HepG2 (cell line): ENCODE measurements around the gene PTAFR. TPM values are rescaled to one million over a fixed set of nuclear protein-coding genes. Genes with fewer than 3 reads are reported as not detected.

Source experiments
- DBP ChIP-seq: sonication (generic); formaldehyde crosslinking; IDR thresholded peaks from 2 replicates; pipeline ENCODE4 v1.4.0; 2020; ENCODE audit warnings: missing genetic modification reagents; ENCODE audit errors: not compliant biosample characterization
- ELF1 ChIP-seq: sonication (generic); formaldehyde crosslinking; IDR thresholded peaks from 2 replicates; pipeline ENCODE4 v1.4.0; 2020; ENCODE audit warnings: missing genetic modification reagents
- FOXA3 ChIP-seq: IDR thresholded peaks from 2 replicates; pipeline ENCODE4 v1.6.1; 2016; ENCODE audit warnings: missing genetic modification reagents, missing compliant biosample characterization
- FUBP1 ChIP-seq: sonication (generic); formaldehyde crosslinking; IDR thresholded peaks from 2 replicates; pipeline ENCODE4 v1.5.1; 2020; ENCODE audit warnings: missing genetic modification reagents, mild to moderate bottlenecking, borderline replicate concordance
- GTF2F1 ChIP-seq: fragments of 150-350 bp; IDR thresholded peaks from 2 replicates; pipeline ENCODE4 v1.6.1; 2014; ENCODE audit warnings: low read length
- HNF1A ChIP-seq, 2 experiments: sonication (generic) in 1 of 2; formaldehyde crosslinking in 1 of 2; IDR thresholded peaks; 2 replicates each; pipeline versions ENCODE4 v1.4.0 to v1.6.1; 2016 to 2020; ENCODE audit warnings: borderline replicate concordance in 1 of 2, low read depth in 1 of 2, mild to moderate bottlenecking in 1 of 2, missing genetic modification reagents in 1 of 2
- KDM3A ChIP-seq: IDR thresholded peaks from 2 replicates; pipeline ENCODE4 v1.6.1; 2018; ENCODE audit warnings: low read depth, missing compliant biosample characterization
- NAIF1 ChIP-seq: sonication (generic); formaldehyde crosslinking; IDR thresholded peaks from 2 replicates; pipeline ENCODE4 v1.5.0; 2020; ENCODE audit warnings: mild to moderate bottlenecking, missing genetic modification reagents, borderline replicate concordance
- NFYB ChIP-seq: sonication (generic); formaldehyde crosslinking; IDR thresholded peaks from 2 replicates; pipeline ENCODE4 v1.4.0; 2020; ENCODE audit warnings: missing genetic modification reagents
- NFYC ChIP-seq: IDR thresholded peaks from 2 replicates; pipeline ENCODE4 v1.6.1; 2016; ENCODE audit warnings: missing genetic modification reagents, missing compliant biosample characterization
- RCOR2 ChIP-seq: IDR thresholded peaks from 2 replicates; pipeline ENCODE4 v1.6.1; 2016; ENCODE audit warnings: missing biosample characterization, missing genetic modification reagents
- RORA ChIP-seq: sonication (generic); formaldehyde crosslinking; IDR thresholded peaks from 2 replicates; pipeline ENCODE4 v1.5.0; 2020; ENCODE audit warnings: mild to moderate bottlenecking, missing genetic modification reagents, moderate library complexity
- SAP130 ChIP-seq: IDR thresholded peaks from 2 replicates; pipeline ENCODE4 v1.6.1; 2016; ENCODE audit warnings: low read depth
- SNAPC2 ChIP-seq: sonication (generic); formaldehyde crosslinking; IDR thresholded peaks from 2 replicates; pipeline ENCODE4 v1.8.1; 2022; ENCODE audit warnings: mild to moderate bottlenecking, missing genetic modification reagents
- TFDP2 ChIP-seq: sonication (generic); formaldehyde crosslinking; IDR thresholded peaks from 2 replicates; pipeline ENCODE4 v1.4.0; 2020; ENCODE audit warnings: missing genetic modification reagents
- ZNF143 ChIP-seq: sonication (generic); formaldehyde crosslinking; IDR thresholded peaks from 2 replicates; pipeline ENCODE4 v1.4.0; 2020; ENCODE audit warnings: missing genetic modification reagents
- ZNF329 ChIP-seq: sonication (generic); formaldehyde crosslinking; IDR thresholded peaks from 2 replicates; pipeline ENCODE4 v1.9.0; 2021; ENCODE audit warnings: low read depth, mild to moderate bottlenecking, missing genetic modification reagents
- ZNF432 ChIP-seq: sonication (generic); formaldehyde crosslinking; IDR thresholded peaks from 2 replicates; pipeline ENCODE4 v1.5.0; 2020; ENCODE audit warnings: missing genetic modification reagents, mild to moderate bottlenecking, borderline replicate concordance
- ZNF83 ChIP-seq: sonication (generic); formaldehyde crosslinking; IDR thresholded peaks from 2 replicates; pipeline ENCODE4 v1.4.0; 2020; ENCODE audit warnings: missing genetic modification reagents, mild to moderate bottlenecking, borderline replicate concordance
- ZSCAN31 ChIP-seq: sonication (generic); formaldehyde crosslinking; IDR thresholded peaks from 2 replicates; pipeline ENCODE4 v1.5.0; 2020; ENCODE audit warnings: low read depth, mild to moderate bottlenecking, missing genetic modification reagents
- polyA plus RNA-seq, 8 experiments: library from polyadenylated mRNA; depleted of rRNA in 3 of 8; stranded (reverse) in 7 of 8; unstranded in 1 of 8; fragments of >200 nt; fragmentation: Illumina TruSeq in 4 of 8; extraction: Trizol in 4 of 8; gene quantifications; 2 replicates each; pipeline versions ENCODE4 v1.2.1 to v1.2.3, GENCODE V29; 2011 to 2016; ENCODE audit warnings: low read depth in 4 of 8, missing spikeins in 1 of 8, mixed read lengths in 1 of 8; ENCODE audit not compliant: insufficient read depth in 1 of 8
- total RNA-seq, 5 experiments: library from RNA; depleted of rRNA; stranded (reverse); fragments of >200 nt; fragmentation: Illumina TruSeq; extraction: Trizol; gene quantifications; 2 replicates each; pipeline ENCODE4 v1.2.3, GENCODE V29; 2016; ENCODE audit warnings: low read depth in 1 of 5

The PTAFR gene
- total and polyA plus RNA-seq, 2 of the 13 experiments (the other 11 are each of a cell fraction or from before 2014, with no cell fraction given): 0.27 to 24.0 TPM

- TF ChIP-seq KDM3A (no peak), HNF1A (IDR thresholded peaks at IDR 0.05; ENCODE audit: low read depth) (no peak), HNF1A (CRISPR knock-in tag; IDR thresholded peaks at IDR 0.05; ENCODE audit: borderline replicate concordance) (no peak), FUBP1 (CRISPR knock-in tag) (no peak), TFDP2 (CRISPR knock-in tag) (no peak), ZNF83 (CRISPR knock-in tag) (0 out of 2 replicates have a peak, but pooled peaks have one; percentile 48), NAIF1 (no peak), RORA (CRISPR knock-in tag) (no peak), ZNF143 (CRISPR knock-in tag) (no peak), FOXA3 (CRISPR knock-in tag) (0 out of 2 replicates have a peak, but pooled peaks have one; percentile 28), ELF1 (CRISPR knock-in tag) (peak; percentile 49; the same call in 1 of the 2 replicates), DBP (no peak), ZNF432 (CRISPR knock-in tag) (no peak), GTF2F1 (no peak), ZSCAN31 (CRISPR knock-in tag) (peak; percentile 37; the same call in 1 of the 2 replicates), RCOR2 (CRISPR knock-in tag) (0 out of 2 replicates have a peak, but pooled peaks have one; percentile 30), ZNF329 (CRISPR knock-in tag) (no peak), NFYB (CRISPR knock-in tag) (peak; percentile 67), SAP130 (CRISPR knock-in tag) (peak; percentile 29), SNAPC2 (CRISPR knock-in tag) (no peak), NFYC (CRISPR knock-in tag) (peak; percentile 53)
Measured at GRCh38 chr1:28104866-28105467, 71.5 kb downstream of the PTAFR start (continued).
